ENCODE measurements around the gene CCDC69.

The CCDC69 gene, protein sequence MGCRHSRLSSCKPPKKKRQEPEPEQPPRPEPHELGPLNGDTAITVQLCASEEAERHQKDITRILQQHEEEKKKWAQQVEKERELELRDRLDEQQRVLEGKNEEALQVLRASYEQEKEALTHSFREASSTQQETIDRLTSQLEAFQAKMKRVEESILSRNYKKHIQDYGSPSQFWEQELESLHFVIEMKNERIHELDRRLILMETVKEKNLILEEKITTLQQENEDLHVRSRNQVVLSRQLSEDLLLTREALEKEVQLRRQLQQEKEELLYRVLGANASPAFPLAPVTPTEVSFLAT

DNA sequence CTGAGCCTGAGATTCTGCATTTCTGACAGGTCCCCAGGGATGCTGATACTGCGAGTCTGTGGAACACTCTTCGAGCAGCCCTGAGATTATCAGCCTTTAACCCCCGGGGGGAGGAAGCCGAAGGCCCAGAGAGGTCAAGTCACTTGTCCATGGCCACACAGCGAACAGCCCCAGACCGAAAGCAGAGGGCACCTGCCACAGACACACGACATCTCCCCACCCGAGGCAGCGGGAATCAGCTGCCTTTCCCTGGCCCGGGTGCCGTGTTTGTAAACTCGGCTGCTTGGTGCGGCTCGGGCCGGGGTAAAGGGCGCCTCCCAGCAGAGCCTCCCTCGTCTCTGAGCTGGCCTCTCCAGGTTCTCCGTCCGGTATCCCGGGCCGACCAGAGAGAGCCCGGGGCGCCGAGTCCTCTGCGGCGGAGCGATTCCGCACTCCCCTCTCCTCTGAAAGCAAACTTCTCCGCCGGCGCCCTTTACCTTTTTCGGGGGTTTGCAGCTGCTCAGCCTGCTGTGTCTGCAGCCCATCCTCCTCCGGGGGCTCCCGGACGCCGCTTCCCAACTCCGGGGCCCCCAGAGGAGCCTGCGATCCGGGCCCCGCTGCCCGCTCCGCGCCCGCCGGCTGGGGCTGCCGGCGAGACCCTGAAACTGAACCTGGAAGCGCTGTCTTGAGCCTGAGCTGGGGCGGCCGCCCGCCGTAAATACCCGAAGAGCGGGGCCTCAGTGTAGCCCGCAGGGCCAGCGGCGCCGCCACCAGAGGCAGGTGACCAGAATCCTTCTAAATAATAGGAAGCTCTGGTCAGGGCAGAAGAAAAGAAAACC lies at the start of gene CCDC69:
Gene CCDC69, minus strand, starts transcription at position 646 of the 818 bp plus-strand sequence. Its CDS starts 122 bp downstream, at position 524.
- peak within 1 kb of the TSS; percentile 54 for H3K4me3 ChIP-seq (replicated peaks; ENCODE audit: low read depth, low read length)
- TF ChIP-seq, protein P1, sequence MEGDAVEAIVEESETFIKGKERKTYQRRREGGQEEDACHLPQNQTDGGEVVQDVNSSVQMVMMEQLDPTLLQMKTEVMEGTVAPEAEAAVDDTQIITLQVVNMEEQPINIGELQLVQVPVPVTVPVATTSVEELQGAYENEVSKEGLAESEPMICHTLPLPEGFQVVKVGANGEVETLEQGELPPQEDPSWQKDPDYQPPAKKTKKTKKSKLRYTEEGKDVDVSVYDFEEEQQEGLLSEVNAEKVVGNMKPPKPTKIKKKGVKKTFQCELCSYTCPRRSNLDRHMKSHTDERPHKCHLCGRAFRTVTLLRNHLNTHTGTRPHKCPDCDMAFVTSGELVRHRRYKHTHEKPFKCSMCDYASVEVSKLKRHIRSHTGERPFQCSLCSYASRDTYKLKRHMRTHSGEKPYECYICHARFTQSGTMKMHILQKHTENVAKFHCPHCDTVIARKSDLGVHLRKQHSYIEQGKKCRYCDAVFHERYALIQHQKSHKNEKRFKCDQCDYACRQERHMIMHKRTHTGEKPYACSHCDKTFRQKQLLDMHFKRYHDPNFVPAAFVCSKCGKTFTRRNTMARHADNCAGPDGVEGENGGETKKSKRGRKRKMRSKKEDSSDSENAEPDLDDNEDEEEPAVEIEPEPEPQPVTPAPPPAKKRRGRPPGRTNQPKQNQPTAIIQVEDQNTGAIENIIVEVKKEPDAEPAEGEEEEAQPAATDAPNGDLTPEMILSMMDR (IDR thresholded peaks at IDR 0.05; ENCODE audit: low read depth, low read length, missing control alignments) = no peak
- no peak for DNase-seq (ENCODE audit: extremely low read depth, low read depth)

DNA sequence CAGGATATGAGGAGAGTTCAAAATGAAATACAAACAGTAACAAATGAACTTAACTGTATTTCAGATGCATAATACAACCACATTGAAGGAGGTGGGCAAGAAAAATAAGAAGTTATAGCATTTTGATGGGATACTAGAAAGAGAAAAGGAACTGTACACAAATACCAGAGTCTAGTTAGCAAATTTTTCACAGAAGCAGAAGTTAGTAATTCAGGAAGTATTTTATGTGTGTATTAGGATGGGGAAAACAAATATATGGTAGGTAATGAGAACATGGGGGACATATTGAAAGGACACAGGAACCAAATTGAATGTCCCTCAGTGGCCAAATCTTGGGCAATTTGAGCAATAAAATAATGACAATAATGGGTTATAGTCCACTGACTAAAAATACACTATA lies 47.4 kb upstream of the CCDC69 start:
- TF ChIP-seq, protein P1 (IDR thresholded peaks at IDR 0.05; ENCODE audit: low read depth, low read length, missing control alignments) = no peak
- no peak overlapping the region for H3K4me3 ChIP-seq (replicated peaks; ENCODE audit: low read depth, low read length)
- no peak for DNase-seq (ENCODE audit: extremely low read depth, low read depth)

DNA sequence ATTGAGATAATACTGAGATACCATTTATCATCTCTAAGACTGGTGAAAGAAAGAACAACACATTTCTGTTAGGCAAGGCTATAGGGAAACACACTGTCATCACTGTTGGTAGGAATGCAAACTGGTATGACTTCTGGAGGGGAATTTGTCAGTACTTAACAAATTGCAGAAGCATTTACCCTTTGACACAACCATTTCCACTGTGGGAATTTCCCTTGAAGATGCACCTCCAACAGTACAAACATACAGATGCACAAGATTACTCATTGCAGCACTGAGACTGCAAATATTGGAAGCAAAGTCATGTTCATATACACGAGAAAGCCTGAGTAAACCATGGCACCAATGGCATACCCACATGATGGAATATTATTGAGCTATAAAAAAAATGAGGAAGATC lies 46.7 kb upstream of the CCDC69 start:
- no peak for DNase-seq (ENCODE audit: extremely low read depth, low read depth)
- TF ChIP-seq, protein P1 (IDR thresholded peaks at IDR 0.05; ENCODE audit: low read depth, low read length, missing control alignments) = no peak
- H3K4me3 ChIP-seq (replicated peaks; ENCODE audit: low read depth, low read length) = no peak overlapping the region

DNA sequence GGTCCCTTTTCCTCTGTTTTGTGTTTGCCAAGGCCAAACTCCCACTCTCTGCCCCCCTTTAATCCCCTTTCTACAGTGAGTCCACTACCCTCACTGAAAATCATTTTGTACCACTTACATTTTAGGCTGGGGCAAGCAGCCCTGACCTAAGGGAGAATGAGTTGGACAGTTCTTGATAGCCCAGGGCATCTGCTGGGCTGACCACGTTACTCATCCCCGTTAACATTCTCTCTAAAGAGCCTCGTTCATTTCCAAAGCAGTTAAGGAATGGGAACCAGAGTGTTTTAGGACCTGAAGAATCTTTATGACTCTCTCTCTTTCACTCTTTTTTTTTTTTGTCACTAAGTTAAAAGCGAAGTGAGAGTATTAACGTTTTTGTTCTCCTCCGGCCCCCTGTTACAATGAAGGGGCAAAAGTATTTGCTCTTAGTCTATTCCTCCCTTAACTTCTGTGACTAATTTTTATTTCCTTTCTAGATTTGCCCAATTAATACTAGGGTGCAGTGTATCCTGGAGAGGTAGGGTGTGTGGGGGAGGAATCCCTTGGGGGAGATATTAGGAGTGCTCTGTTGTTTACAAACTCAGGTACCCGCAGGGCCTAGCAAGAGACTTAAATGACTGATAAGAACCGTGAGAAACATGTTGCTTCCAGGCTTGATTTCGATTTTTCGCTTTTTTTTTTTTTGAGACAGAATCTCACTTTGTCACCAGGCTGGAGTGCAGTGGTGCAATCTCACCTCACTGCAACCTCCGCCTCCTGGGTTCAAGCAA lies 43.8 kb upstream of the CCDC69 start:
- H3K4me3 ChIP-seq (replicated peaks; ENCODE audit: low read depth, low read length) = no peak overlapping the region

DNA sequence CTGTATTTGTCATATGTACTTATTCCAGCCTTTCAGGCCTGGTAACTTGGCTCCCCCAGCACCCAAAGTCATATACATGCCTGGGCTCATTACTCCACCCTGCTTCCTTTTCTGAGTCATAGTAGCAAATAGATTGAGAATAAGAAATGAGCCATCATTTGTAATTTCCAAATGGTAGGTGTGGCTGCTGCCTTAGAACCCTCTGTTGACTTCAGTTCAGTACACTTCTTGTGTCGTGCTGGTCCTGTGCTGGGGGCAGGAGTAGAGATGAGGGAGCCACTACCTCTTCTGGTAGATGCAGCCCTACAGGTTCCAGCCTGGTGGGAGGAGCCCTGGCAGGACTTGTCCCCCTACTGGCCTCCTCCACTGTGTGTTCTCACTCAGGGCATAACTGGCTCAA lies 40.2 kb upstream of the CCDC69 start:
- H3K4me3 ChIP-seq (replicated peaks; ENCODE audit: low read depth, low read length) = no peak overlapping the region
- TF ChIP-seq, protein P1 (IDR thresholded peaks at IDR 0.05; ENCODE audit: low read depth, low read length, missing control alignments) = no peak
- no peak for DNase-seq (ENCODE audit: extremely low read depth, low read depth)

More for the DNA sequence above, 43.8 kb upstream of the CCDC69 start:
- TF ChIP-seq, protein P1 (IDR thresholded peaks at IDR 0.05; ENCODE audit: low read depth, low read length, missing control alignments) = no peak
- no peak for DNase-seq (ENCODE audit: extremely low read depth, low read depth)

DNA sequence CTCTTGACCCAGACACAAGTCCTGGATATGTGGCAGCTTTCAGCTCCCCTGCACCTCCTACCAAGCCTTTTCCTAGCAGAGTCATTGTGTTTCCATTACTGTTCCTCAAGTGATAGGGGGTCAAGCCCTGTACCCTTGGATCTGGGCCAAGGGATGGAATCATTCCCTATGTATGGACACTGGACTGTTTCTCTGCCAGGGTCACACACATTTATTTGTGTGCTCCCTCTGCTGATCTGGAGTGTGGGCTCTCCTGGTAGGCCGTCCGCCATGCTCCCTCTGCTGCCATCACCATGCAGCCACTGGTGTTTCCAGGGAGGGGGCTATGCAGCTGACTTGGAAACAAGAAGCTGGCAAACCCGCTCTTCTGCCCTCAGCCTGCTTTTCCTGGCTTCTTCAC lies 38.6 kb upstream of the CCDC69 start:
- H3K4me3 ChIP-seq (replicated peaks; ENCODE audit: low read depth, low read length) = no peak overlapping the region
- TF ChIP-seq, protein P1 (IDR thresholded peaks at IDR 0.05; ENCODE audit: low read depth, low read length, missing control alignments) = no peak
- no peak for DNase-seq (ENCODE audit: extremely low read depth, low read depth)

All from HFF-Myc (cell line).